WI38 (cell line): Measurements from ENCODE around the gene GPNMB.
"Not testable (repeated sequence)": the region's sequence is repeated elsewhere in the genome, so short reads cannot be mapped to it uniquely, and the experiment has no call there.

ENCODE experiments used
- H3K4me3 ChIP-seq: 2 replicates; pipeline ENCODE4 v1.5.1; 2011; ENCODE audit warnings: low read depth, mild to moderate bottlenecking, control low read depth, low read length
- CTCF ChIP-seq: IDR thresholded peaks from 2 replicates; pipeline ENCODE4 v1.5.1; 2012; ENCODE audit warnings: low read depth, mild to moderate bottlenecking, control low read depth, low read length

The GPNMB gene

DNA sequence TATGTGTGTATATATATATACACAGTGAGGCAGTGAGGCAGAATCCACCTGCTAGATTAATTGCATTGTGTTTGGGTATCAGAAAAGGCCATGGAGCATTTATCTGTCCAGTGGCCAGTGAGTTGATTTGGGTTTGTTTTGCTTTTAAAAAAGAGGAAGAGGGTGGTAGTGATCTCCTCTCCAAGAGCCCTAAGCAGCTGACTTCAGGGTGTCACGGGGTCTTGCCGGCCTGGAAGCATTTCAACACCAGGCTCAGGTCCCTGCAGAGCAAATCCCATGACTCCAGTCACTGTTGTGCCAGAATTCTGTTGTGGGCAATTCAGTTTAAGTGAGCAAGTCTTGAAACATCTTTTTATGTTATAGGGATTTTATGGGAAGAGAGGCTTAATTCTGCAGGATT is 30.6 kb upstream of the GPNMB start:
- no peak overlapping the region for H3K4me3 ChIP-seq
- TF ChIP-seq CTCF, result no peak

- H3K4me3 ChIP-seq, result no peak overlapping the region
- TF ChIP-seq CTCF, result no peak
These were observed 28.4 kb upstream of the GPNMB start for GRCh38 chr7:23218196-23218595.

DNA sequence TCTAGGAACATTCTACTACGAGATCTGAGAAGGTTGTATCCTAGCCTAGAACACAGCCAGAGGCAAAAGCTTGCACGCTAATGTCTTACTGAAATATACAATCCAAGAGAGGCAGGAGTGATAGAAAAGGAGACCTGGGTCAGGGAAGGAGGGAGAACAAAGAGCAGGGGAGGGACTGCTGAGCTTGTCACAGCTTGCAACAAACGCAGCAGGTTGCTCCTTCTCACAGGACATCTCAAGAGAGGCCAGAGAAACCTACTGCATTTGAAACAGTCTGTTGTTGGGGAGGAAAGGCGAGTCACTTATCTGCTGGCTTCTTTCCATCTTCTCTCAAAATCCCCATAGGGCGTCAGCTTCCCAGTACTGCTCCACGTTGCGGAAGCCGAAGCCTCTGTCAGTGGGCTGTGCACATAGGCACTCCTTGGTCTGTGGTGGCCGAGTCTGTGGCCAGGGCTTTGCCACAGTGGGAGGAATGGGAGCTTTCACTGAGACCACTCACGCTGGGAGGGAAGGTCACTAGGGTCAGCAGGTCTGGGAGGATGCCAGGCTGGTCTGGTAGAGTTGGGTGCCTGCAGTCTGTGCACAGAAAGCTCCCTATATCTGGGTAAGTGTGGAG is 25.8 kb upstream of the GPNMB start:
- no peak overlapping the region for H3K4me3 ChIP-seq
- no peak for TF ChIP-seq CTCF

DNA sequence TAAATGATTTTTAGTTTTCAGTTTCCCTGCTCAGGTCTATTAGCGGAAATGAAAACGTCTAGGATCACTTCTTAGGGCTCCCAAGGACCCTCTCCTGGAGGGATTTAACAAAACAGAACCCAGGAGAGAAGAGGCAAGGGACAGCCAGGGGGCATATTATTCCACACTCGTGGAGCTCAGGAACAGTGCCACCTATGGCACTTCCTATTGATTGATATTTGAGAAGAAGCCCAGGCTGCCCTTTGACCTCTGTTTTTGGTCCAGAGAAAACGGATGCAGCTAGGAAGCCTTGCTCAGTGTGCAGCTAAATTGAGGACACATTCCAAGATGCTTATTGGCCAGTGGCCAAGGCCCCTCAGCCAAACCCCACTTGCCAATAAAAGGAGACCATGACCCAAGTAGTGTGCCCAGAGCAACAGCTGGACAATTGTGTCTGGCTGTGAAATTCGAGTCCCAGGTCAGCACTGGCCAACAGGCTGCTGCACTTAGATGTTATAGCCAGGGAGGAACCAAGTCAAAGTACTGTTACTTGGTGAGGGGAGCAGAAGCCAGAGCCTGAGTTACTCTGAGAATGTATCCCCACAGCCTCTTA is 24.0 kb upstream of the GPNMB start:
- TF ChIP-seq CTCF, result no peak
- H3K4me3 ChIP-seq, result no peak overlapping the region

DNA sequence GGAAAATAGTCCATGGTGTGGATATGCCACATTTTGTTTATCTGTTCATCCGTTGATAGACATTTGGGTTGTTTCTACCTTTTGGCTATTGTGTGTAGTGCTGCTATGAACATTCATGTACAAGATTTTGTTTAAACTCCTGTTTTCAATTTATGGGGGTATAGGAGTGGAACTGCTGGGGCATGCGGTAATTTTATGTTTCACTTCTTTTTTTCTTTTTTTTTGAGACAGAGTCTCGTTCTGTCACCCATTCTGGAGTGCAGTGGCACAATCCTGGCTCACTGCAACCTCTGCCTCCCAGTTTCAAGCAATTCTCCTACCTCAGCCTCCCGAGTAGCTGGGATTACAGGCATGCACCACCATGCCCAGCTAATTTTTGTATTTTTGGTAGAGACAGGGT is 22.2 kb upstream of the GPNMB start:
- H3K4me3 ChIP-seq, result not testable (repeated sequence)

- no peak overlapping the region for H3K4me3 ChIP-seq
- no peak for TF ChIP-seq CTCF
These were observed 19.6 kb upstream of the GPNMB start for GRCh38 chr7:23226844-23227450.

DNA sequence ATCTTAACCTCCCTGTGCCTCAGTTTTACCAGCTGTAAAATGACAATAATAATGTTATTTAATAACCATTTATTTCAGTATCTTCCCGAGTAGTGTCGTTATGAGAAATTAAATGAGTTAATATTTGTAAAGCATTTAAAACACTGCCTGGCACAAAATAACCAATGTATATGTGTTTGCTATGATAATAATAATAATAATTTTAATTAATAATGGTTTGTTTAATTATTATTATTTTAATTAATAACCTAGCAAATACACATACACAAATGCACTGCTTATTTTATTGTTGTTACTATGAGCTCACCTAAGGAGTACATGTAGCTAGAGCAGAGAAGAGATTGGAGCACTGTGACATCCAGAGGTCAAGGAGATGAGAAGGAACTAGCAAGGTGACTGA is 18.2 kb upstream of the GPNMB start:
- H3K4me3 ChIP-seq, result no peak overlapping the region
- no peak for TF ChIP-seq CTCF

GRCh38 chr7:23230641-23231101 is 15.9 kb upstream of the GPNMB start:
- no peak for TF ChIP-seq CTCF
- H3K4me3 ChIP-seq, result no peak overlapping the region
